ENCODE results near the gene SLC27A5. TPM values are rescaled to one million over a fixed set of nuclear protein-coding genes. Genes with fewer than 3 reads are reported as not detected.

Gene SLC27A5
- total and polyA plus RNA-seq, 2 of the 13 experiments (the other 11 are each of a cell fraction or from before 2014, with no cell fraction given), result 30.3 to 40.2 TPM

- TF ChIP-seq ZNF652 (CRISPR knock-in tag; IDR thresholded peaks at IDR 0.05; ENCODE audit: borderline replicate concordance, low read depth), result no peak
- TF ChIP-seq FOXJ3 (CRISPR knock-in tag; IDR thresholded peaks at IDR 0.05; ENCODE audit: borderline replicate concordance), result no peak
- no peak; the same call in 1 of the 2 replicates for TF ChIP-seq NFKB2 (CRISPR knock-in tag; IDR thresholded peaks at IDR 0.05; ENCODE audit: borderline replicate concordance)
- no peak for TF ChIP-seq ZFYVE20 (CRISPR knock-in tag; IDR thresholded peaks at IDR 0.05; ENCODE audit: borderline replicate concordance, low read depth)
- TF ChIP-seq MEIS1 (CRISPR knock-in tag; IDR thresholded peaks at IDR 0.05; ENCODE audit: borderline replicate concordance), result no peak
- TF ChIP-seq ZNF33B (CRISPR knock-in tag; IDR thresholded peaks at IDR 0.05), result no peak
- no peak for TF ChIP-seq ZNF691 (CRISPR knock-in tag; IDR thresholded peaks at IDR 0.05; ENCODE audit: borderline replicate concordance, low read depth)
- no peak for TF ChIP-seq PAF1 (CRISPR knock-in tag; IDR thresholded peaks at IDR 0.05)
These were observed 60.3 kb downstream of the SLC27A5 start, which contains the start of gene ZNF324B (continued) for GRCh38 chr19:58451358-58452101.

- intact Hi-C loops (cut with micrococcal nuclease; ENCODE audit: unreplicated experiment) (loop anchor here (2.0 to 5.0 kb wide), 2 partner anchors 16 to 44 kb away; partner anchors contain the start of genes ZNF324 and ZNF584), in situ Hi-C loops (cut with HindIII; ENCODE audit: extremely low pct_ligation_motif_present, low pct_unique_long_range_greater_than_20kb) (no loop called here)
- Histone ChIP-seq H3K27ac (ENCODE audit: extremely low read length, insufficient read depth, low read length) (no peak overlapping the region), H3K4me2 (ENCODE audit: low read depth, low read length) (peak overlapping the region; percentile 88), H3K27me3 (ENCODE audit: control insufficient read depth in 1 of 2, insufficient read depth in 2 of 2, low read length in 2 of 2) (no peaks in the 10 kb centered on the region), H4K20me1 (ENCODE audit: insufficient read depth, low read length) (no peaks in the 10 kb centered on the region), H3K36me3 (replicated peaks in 1 of 2; ENCODE audit: control insufficient read depth in 1 of 2, insufficient read depth in 2 of 2, low read length in 2 of 2) (no peaks in the 10 kb centered on the region), H3K9me3 (ENCODE audit: low read length) (peaks cover 21% of the 10 kb centered on the region), H2AFZ (ENCODE audit: low read length) (no peak overlapping the region), H3K4me1 (ENCODE audit: insufficient read depth, low read length) (peaks cover 7% of the 10 kb centered on the region), H3K79me2 (ENCODE audit: insufficient read depth, low read length) (no peaks in the 10 kb centered on the region), H3K4me3 (replicated peaks in 1 of 3; ENCODE audit: insufficient read depth in 1 of 3, low read depth in 2 of 3, low read length in 3 of 3) (peak overlapping the region; percentile 68 to 92 (median 83); a peak in 5 of 6 replicates), H3K9ac (ENCODE audit: insufficient read depth, low read depth, low read length) (peak overlapping the region; percentile 20; the same call in 1 of the 2 replicates)
- POLR2A ChIA-PET, result interaction anchor here (1.2 to 1.8 kb wide), 3 partner anchors 42 to 124 kb away, joined by 4 to 6 read pairs (median 5); partner anchors contain the start of genes ZNF497 and ZNF584
- no peak for FAIRE-seq
- peak; percentile 48 for ATAC-seq
- CTCF ChIA-PET (ENCODE audit: low intra/inter-chr PET ratio, low total read pairs), result no interaction called here
- no TSS peak for BruUV-seq (replicated peaks)
- WGBS (ENCODE audit: low lambda C conversion rate), result 5% methylated on average over 11 of the region's 11 CpGs
- DNase-seq (ENCODE audit: low spot score), result no peak
- TF ChIP-seq ZBTB38 (CRISPR knock-in tag; IDR thresholded peaks at IDR 0.05) (no peak), ZFX (CRISPR knock-in tag; IDR thresholded peaks at IDR 0.05; ENCODE audit: low read depth) (no peak), ZNF44 (CRISPR knock-in tag; IDR thresholded peaks at IDR 0.05) (0 out of 2 replicates have a peak, but pooled peaks have one; percentile 4), ZNF781 (CRISPR knock-in tag; IDR thresholded peaks at IDR 0.05; ENCODE audit: borderline replicate concordance, not compliant biosample characterization) (peak; percentile 41), TFE3 (CRISPR knock-in tag; IDR thresholded peaks at IDR 0.05) (0 out of 2 replicates have a peak, but pooled peaks have one; percentile 5), GLI4 (CRISPR knock-in tag; IDR thresholded peaks at IDR 0.05; ENCODE audit: borderline replicate concordance) (no peak), ZNF724P (CRISPR knock-in tag; IDR thresholded peaks at IDR 0.05; ENCODE audit: borderline replicate concordance) (0 out of 2 replicates have a peak, but pooled peaks have one; percentile 12), UBTF (CRISPR knock-in tag; IDR thresholded peaks at IDR 0.05) (0 out of 2 replicates have a peak, but pooled peaks have one; percentile 14)
These were observed 60.9 kb downstream of the SLC27A5 start for GRCh38 chr19:58450856-58451357.

All from HepG2 (cell line).